Panc1 (cell line): ENCODE results near the gene TGFB1I1. TPM values are rescaled to one million over a fixed set of nuclear protein-coding genes. Genes with fewer than 3 reads are reported as not detected.

ENCODE experiments used
- ATAC-seq: fragments of 200-7000 bp; cut with Tn5 transposase; 2 replicates; pipeline ENCODE4 v1.9.1; 2020; ENCODE audit warnings: mild to moderate bottlenecking, moderate library complexity
- BruUV-seq: library from RNA; stranded (reverse); fragments of 400-500 nt; replicated peaks from 2 replicates; lab custom pipeline; 2021; lab: Mats Ljungman, UMichigan
- CTCF ChIA-PET: fragments of 300-600 bp; sonication (Branson Sonifier 250); formaldehyde crosslinking; loops from one replicate; lab custom pipeline; 2022; ENCODE audit warnings: antibody characterized with exemption; lab: Charles Lee
- POLR2A ChIA-PET: fragments of 300-600 bp; sonication (Branson Sonifier 250); formaldehyde crosslinking; loops from one replicate; lab custom pipeline; 2022; ENCODE audit warnings: antibody characterized with exemption; lab: Charles Lee
- DNase-seq: peaks from one replicate; pipeline ENCODE4 v3.0.0-alpha.2; 2010; ENCODE audit warnings: low read depth, low spot score
- H3K27ac ChIP-seq: 2 replicates; pipeline ENCODE4 v1.5.1; 2011; ENCODE audit warnings: mild to moderate bottlenecking, low read length, inconsistent platforms
- H3K27me3 ChIP-seq: fragments of 200-500 bp; sonication (Bioruptor generic); 2 replicates; pipeline ENCODE4 v1.6.0; 2014; ENCODE audit warnings: low read length, inconsistent platforms; ENCODE audit not compliant: control insufficient read depth, insufficient read depth
- H3K36me3 ChIP-seq: fragments of 200-500 bp; sonication (Bioruptor generic); 2 replicates; pipeline ENCODE4 v1.5.1; 2014; ENCODE audit warnings: inconsistent platforms, mild to moderate bottlenecking, low read length, moderate library complexity; ENCODE audit not compliant: control insufficient read depth, insufficient read depth
- H3K4me1 ChIP-seq: 2 replicates; pipeline ENCODE4 v1.5.1; 2011; ENCODE audit warnings: inconsistent platforms, mild to moderate bottlenecking, low read length, moderate library complexity; ENCODE audit not compliant: control insufficient read depth, insufficient read depth
- H3K4me3 ChIP-seq, 2 experiments: 2 replicates each; pipeline ENCODE4 v1.5.1; 2011 to 2012; ENCODE audit warnings: low read depth in 2 of 2, low read length in 2 of 2, mild to moderate bottlenecking in 2 of 2, inconsistent platforms in 1 of 2, moderate library complexity in 1 of 2
- H3K9me3 ChIP-seq: fragments of 200-500 bp; sonication (Bioruptor generic); 2 replicates; pipeline ENCODE4 v1.5.1; 2014; ENCODE audit warnings: low read depth, mild to moderate bottlenecking, inconsistent platforms, low read length, moderate library complexity; ENCODE audit not compliant: control insufficient read depth, insufficient read depth
- POLR2AphosphoS5 ChIP-seq: IDR thresholded peaks from 2 replicates; pipeline ENCODE4 v1.6.1; 2012; ENCODE audit warnings: mild to moderate bottlenecking, low read depth, low read length, moderate library complexity
- SIN3A ChIP-seq: IDR thresholded peaks from 2 replicates; pipeline ENCODE4 v1.6.1; 2012; ENCODE audit warnings: low read depth, mild to moderate bottlenecking, low read length, moderate library complexity, borderline replicate concordance; ENCODE audit not compliant: insufficient read depth
- TCF7L2 ChIP-seq: IDR thresholded peaks from 2 replicates; pipeline ENCODE4 v1.6.1; 2011; ENCODE audit warnings: mild to moderate bottlenecking, low read depth, low read length, inconsistent platforms
- in situ Hi-C: cut with HindIII; loops from 2 replicates; pipeline ENCODE4 v1.10.0; 2016; ENCODE audit warnings: low sequenced_read_pairs, low pct_unique_long_range_greater_than_20kb
- intact Hi-C: fragments of 100-400 bp; cut with micrococcal nuclease; formaldehyde crosslinking; loops from one replicate; pipeline ENCODE4 v1.10.0; 2022; ENCODE audit not compliant: unreplicated experiment
- total RNA-seq: library from RNA; stranded (reverse); gene quantifications from one replicate; pipeline ENCODE4 v1.2.1, GENCODE V29; 2021; ENCODE audit not compliant: unreplicated experiment
- TF ChIP-seq, protein P1 (sequence below): fragments of 450-650 bp; IDR thresholded peaks from 2 replicates; pipeline ENCODE4 v1.5.1; 2017; ENCODE audit warnings: mild to moderate bottlenecking
- TF ChIP-seq, protein P2 (sequence below), 2 experiments: IDR thresholded peaks; 2 replicates each; pipeline ENCODE4 v1.6.1; 2011 to 2012; ENCODE audit warnings: low read depth in 2 of 2, control low read depth in 1 of 2, low read length in 1 of 2, mild to moderate bottlenecking in 1 of 2, moderate library complexity in 1 of 2; ENCODE audit not compliant: insufficient read depth in 1 of 2

Gene TGFB1I1
- total RNA-seq, 1 experiment from 2014 or later = 32.5 TPM

DNA sequence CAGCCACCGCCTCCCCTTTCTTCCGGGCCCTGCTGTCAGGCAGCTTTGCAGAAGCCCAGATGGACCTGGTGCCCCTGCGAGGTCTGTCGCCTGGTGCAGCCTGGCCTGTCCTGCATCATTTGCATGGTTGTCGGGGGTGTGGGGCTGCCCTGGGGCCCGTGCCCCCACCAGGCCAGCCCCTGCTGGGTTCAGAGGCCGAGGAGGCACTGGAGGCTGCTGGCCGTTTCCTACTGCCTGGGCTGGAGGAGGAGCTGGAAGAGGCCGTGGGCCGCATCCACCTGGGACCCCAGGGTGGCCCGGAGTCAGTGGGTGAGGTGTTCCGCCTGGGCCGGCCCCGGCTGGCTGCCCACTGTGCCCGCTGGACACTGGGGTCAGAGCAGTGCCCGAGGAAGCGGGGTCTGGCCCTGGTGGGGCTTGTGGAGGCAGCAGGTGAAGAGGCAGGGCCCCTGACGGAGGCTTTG is 5.5 kb upstream of the TGFB1I1 start:
- ChIA-PET CTCF (no interaction called here), POLR2A (no interaction called here)
- in situ Hi-C loops (no loop called here), intact Hi-C loops (no loop called here)
- ATAC-seq = no peak
- Histone ChIP-seq H3K36me3 (no peaks in the 10 kb centered on the region), H3K4me1 (0 out of 2 replicates have a peak, but pooled peaks cover under 1% of the 10 kb centered on the region), H3K27ac (no peak overlapping the region), H3K4me3 (no peak overlapping the region), H3K27me3 (no peaks in the 10 kb centered on the region), H3K9me3 (no peaks in the 10 kb centered on the region)
- TF ChIP-seq TCF7L2 (no peak), POLR2AphosphoS5 (no peak), SIN3A (no peak)
- TF ChIP-seq, protein P1, sequence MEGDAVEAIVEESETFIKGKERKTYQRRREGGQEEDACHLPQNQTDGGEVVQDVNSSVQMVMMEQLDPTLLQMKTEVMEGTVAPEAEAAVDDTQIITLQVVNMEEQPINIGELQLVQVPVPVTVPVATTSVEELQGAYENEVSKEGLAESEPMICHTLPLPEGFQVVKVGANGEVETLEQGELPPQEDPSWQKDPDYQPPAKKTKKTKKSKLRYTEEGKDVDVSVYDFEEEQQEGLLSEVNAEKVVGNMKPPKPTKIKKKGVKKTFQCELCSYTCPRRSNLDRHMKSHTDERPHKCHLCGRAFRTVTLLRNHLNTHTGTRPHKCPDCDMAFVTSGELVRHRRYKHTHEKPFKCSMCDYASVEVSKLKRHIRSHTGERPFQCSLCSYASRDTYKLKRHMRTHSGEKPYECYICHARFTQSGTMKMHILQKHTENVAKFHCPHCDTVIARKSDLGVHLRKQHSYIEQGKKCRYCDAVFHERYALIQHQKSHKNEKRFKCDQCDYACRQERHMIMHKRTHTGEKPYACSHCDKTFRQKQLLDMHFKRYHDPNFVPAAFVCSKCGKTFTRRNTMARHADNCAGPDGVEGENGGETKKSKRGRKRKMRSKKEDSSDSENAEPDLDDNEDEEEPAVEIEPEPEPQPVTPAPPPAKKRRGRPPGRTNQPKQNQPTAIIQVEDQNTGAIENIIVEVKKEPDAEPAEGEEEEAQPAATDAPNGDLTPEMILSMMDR = no peak
- TF ChIP-seq, protein P2, sequence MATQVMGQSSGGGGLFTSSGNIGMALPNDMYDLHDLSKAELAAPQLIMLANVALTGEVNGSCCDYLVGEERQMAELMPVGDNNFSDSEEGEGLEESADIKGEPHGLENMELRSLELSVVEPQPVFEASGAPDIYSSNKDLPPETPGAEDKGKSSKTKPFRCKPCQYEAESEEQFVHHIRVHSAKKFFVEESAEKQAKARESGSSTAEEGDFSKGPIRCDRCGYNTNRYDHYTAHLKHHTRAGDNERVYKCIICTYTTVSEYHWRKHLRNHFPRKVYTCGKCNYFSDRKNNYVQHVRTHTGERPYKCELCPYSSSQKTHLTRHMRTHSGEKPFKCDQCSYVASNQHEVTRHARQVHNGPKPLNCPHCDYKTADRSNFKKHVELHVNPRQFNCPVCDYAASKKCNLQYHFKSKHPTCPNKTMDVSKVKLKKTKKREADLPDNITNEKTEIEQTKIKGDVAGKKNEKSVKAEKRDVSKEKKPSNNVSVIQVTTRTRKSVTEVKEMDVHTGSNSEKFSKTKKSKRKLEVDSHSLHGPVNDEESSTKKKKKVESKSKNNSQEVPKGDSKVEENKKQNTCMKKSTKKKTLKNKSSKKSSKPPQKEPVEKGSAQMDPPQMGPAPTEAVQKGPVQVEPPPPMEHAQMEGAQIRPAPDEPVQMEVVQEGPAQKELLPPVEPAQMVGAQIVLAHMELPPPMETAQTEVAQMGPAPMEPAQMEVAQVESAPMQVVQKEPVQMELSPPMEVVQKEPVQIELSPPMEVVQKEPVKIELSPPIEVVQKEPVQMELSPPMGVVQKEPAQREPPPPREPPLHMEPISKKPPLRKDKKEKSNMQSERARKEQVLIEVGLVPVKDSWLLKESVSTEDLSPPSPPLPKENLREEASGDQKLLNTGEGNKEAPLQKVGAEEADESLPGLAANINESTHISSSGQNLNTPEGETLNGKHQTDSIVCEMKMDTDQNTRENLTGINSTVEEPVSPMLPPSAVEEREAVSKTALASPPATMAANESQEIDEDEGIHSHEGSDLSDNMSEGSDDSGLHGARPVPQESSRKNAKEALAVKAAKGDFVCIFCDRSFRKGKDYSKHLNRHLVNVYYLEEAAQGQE (IDR thresholded peaks at IDR 0.05; ENCODE audit: insufficient read depth in 1 of 2, low read depth in 2 of 2, low read length in 1 of 2) = no peak
- no peak for DNase-seq
- no TSS peak for BruUV-seq

DNA sequence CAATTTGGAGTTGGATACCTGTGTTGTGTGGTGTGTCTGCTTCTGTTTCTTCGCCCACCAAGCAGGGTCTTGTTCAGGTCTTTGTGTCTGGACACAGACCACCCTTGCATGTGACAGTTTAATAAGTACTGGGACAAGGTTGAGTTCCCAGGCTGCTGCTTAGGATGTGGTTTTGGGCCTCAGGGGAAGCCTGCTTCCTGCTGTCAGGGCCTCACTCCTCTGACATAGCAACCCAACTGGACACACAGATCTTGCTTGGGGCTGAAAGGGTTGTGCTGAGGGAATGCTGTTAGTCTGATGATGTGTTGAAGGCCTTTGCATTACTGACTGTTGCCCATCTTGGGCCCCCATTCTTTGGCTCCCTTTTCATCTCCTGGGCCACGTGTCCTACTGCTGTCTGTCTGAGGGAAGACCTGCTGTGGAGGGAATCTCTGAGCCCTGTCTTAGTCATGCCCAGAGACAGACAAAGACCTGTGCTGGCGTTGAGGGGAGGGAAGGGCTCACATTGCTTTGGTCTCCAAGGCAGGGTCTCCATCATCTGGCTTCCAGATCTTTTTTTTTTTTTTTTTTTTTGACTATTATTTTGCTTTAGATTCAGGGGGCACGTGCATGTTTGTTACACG is 4.7 kb upstream of the TGFB1I1 start:
- POLR2A ChIA-PET = no interaction called here
- no peak for DNase-seq
- Histone ChIP-seq H3K36me3 (no peaks in the 10 kb centered on the region), H3K27ac (no peak overlapping the region), H3K9me3 (no peaks in the 10 kb centered on the region), H3K4me3 (no peak overlapping the region), H3K4me1 (0 out of 2 replicates have a peak, but pooled peaks cover 4% of the 10 kb centered on the region), H3K27me3 (no peaks in the 10 kb centered on the region)
- no TSS peak for BruUV-seq
- ATAC-seq = no peak
- TF ChIP-seq POLR2AphosphoS5 = no peak
- TF ChIP-seq, protein P2 (IDR thresholded peaks at IDR 0.05; ENCODE audit: insufficient read depth in 1 of 2, low read depth in 2 of 2, low read length in 1 of 2) = no peak
- no peak for TF ChIP-seq SIN3A
- TF ChIP-seq TCF7L2 = no peak
- TF ChIP-seq, protein P1 = no peak
- in situ Hi-C loops = no loop called here
- intact Hi-C loops = no loop called here
- CTCF ChIA-PET = no interaction called here
